HFFc6 (cell line): Measurements from ENCODE around the gene AGBL3. TPM values are rescaled to one million over a fixed set of nuclear protein-coding genes. Genes with fewer than 3 reads are reported as not detected.

Experiments used
- DNase-seq: peaks from one replicate; pipeline ENCODE4 v3.0.0-alpha.2; 2018
- H3K27ac Mint-ChIP-seq: 2 replicates; pipeline ENCODE4 v1.8.0; 2020; ENCODE audit warnings: mild to moderate bottlenecking, mixed read lengths
- H3K27me3 Mint-ChIP-seq: 2 replicates; pipeline ENCODE4 v1.8.0; 2021; ENCODE audit warnings: mild to moderate bottlenecking, moderate library complexity, mixed read lengths; ENCODE audit not compliant: insufficient read depth
- H3K36me3 Mint-ChIP-seq: 2 replicates; pipeline ENCODE4 v1.8.0; 2021; ENCODE audit warnings: low read depth, mixed read lengths
- H3K4me1 Mint-ChIP-seq: 2 replicates; pipeline ENCODE4 v1.8.0; 2020; ENCODE audit warnings: low read depth, mixed read lengths
- H3K4me3 Mint-ChIP-seq: 2 replicates; pipeline ENCODE4 v1.8.0; 2020; ENCODE audit warnings: mild to moderate bottlenecking, moderate library complexity, mixed read lengths
- H3K9me3 Mint-ChIP-seq: 2 replicates; pipeline ENCODE4 v1.8.0; 2020; ENCODE audit warnings: mild to moderate bottlenecking, mixed read lengths
- total RNA-seq, 6 experiments: library from RNA; stranded (reverse); fragmentation: NEBNext Ultra II Directional; extraction: Animal tissue kit (Norgen Biotek cat#: 25700); gene quantifications; 2 replicates in 1 of 6; 3 replicates in 5 of 6; pipeline ENCODE4 v1.2.3, GENCODE V29; 2021
- TF ChIP-seq, protein P1 (sequence below): fragments of 200-600 bp; sonication (generic); IDR thresholded peaks from 2 replicates; pipeline ENCODE4 v1.5.0; 2021; ENCODE audit warnings: antibody characterized with exemption, mild to moderate bottlenecking

The AGBL3 gene
- total RNA-seq, 6 experiments from 2014 or later = 0.38 to 0.76 (median 0.68) TPM

DNA sequence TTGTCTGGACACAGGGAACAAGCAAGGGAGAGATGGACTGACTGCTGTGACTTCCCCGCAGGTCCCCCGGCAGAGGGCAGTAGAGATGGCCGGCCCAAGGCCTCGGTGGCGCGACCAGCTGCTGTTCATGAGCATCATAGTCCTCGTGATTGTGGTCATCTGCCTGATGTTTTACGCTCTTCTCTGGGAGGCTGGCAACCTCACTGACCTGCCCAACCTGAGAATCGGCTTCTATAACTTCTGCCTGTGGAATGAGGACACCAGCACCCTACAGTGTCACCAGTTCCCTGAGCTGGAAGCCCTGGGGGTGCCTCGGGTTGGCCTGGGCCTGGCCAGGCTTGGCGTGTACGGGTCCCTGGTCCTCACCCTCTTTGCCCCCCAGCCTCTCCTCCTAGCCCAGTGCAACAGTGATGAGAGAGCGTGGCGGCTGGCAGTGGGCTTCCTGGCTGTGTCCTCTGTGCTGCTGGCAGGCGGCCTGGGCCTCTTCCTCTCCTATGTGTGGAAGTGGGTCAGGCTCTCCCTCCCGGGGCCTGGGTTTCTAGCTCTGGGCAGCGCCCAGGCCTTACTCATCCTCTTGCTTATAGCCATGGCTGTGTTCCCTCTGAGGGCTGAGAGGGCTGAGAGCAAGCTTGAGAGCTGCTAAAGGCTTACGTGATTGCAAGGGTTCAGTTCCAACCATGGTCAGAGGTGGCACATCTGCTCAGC, 178.2 kb downstream of the AGBL3 start:
- peaks cover 58% of the 10 kb centered on the region for H3K36me3 Mint-ChIP-seq
- H3K4me1 Mint-ChIP-seq = peaks cover 42% of the 10 kb centered on the region
- no peak for DNase-seq
- H3K9me3 Mint-ChIP-seq = no peaks in the 10 kb centered on the region
- no peak overlapping the region for H3K27ac Mint-ChIP-seq
- H3K4me3 Mint-ChIP-seq = no peak overlapping the region
- TF ChIP-seq, protein P1, sequence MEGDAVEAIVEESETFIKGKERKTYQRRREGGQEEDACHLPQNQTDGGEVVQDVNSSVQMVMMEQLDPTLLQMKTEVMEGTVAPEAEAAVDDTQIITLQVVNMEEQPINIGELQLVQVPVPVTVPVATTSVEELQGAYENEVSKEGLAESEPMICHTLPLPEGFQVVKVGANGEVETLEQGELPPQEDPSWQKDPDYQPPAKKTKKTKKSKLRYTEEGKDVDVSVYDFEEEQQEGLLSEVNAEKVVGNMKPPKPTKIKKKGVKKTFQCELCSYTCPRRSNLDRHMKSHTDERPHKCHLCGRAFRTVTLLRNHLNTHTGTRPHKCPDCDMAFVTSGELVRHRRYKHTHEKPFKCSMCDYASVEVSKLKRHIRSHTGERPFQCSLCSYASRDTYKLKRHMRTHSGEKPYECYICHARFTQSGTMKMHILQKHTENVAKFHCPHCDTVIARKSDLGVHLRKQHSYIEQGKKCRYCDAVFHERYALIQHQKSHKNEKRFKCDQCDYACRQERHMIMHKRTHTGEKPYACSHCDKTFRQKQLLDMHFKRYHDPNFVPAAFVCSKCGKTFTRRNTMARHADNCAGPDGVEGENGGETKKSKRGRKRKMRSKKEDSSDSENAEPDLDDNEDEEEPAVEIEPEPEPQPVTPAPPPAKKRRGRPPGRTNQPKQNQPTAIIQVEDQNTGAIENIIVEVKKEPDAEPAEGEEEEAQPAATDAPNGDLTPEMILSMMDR = no peak
- H3K27me3 Mint-ChIP-seq = peaks cover 3% of the 10 kb centered on the region; the same call in 1 of the 2 replicates

DNA sequence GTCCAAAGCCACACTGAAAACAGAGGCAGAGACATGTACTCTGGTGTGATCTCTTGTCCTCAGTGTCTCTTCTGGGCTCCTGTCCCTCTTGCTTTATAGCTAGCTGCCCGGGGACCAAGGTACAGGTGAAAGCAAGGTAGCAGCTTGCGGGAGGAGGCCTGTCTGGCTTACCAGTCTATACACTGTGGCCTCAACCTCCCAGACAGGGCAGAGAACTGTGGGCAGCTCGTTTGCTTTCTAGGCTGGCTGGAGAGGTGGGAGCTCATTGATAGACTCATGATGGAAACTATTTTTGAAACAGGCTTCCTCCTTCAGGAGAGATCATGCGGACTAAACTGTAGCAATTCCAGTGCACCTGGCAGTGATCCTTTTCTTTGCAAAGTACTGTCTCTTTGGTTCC, 179.6 kb downstream of the AGBL3 start:
- Mint-ChIP-seq H3K4me3 (no peak overlapping the region), H3K9me3 (no peaks in the 10 kb centered on the region), H3K27me3 (peaks cover 4% of the 10 kb centered on the region; the same call in 1 of the 2 replicates), H3K27ac (no peak overlapping the region), H3K36me3 (peaks cover 62% of the 10 kb centered on the region), H3K4me1 (peaks cover 36% of the 10 kb centered on the region)
- DNase-seq = no peak
- TF ChIP-seq, protein P1 = no peak

DNA sequence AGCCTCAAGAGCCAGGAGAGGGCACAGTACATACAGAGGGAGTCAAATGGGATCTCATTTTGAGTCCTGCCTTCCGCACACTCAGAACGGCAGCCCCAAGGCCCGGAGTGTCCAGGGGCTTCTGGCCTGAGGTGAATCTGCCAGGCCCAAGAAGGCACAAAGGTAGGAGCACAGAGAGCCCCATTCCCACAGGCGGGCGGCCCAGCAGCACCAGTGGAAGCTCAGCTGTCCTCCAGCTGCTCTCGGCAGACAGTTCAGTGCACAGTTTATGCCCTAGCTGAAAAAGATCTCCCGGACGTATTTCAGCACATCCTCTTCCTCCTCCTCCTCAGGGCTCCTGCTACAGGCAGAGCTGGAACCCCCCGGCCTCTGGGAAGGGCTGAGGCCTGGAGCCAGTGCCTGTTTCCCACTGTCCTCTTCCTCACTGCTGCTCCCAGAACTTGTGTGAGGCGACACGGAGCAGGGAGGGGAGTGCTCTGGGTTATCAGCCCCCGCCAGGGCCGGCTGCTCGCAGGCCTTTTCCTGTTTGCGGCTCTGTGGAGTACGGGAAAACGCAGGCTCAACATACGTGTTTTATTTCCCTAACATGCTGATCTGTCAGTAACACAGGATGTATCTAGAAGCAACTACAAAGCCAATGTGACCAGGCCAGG, 180.2 kb downstream of the AGBL3 start:
- Mint-ChIP-seq H3K4me3 (no peak overlapping the region), H3K27ac (peak overlapping the region; percentile 16; the same call in 1 of the 2 replicates), H3K36me3 (peaks cover 62% of the 10 kb centered on the region)

DNA sequence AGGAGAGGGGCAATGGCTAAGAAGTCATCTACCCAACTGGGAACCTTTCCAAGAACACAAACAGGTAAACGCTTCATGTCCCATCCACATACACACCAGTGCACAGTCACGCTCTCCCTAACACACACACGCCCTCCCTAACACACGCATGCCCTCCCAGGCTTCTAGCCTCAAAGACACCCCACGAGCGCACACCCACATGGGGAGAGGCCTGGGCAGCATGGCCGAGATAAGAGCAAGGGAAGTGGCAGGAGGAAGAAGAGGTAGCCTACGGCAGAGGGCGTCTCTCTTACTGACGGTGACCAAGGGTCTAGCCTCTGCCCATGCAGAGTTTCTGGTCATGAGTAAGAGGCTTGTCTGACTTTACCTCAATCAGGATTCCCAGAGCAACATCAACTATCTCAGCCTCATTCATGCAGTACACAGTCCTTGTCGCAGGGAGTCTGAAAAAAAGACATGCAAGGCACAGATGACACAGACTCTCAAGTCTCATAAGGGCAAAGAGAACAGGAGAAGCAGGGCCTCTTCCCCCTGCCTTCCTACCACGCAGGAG, 181.1 kb downstream of the AGBL3 start:
- DNase-seq = no peak
- Mint-ChIP-seq H3K4me1 (peaks cover 42% of the 10 kb centered on the region), H3K4me3 (no peak overlapping the region), H3K27me3 (peaks cover 3% of the 10 kb centered on the region; the same call in 1 of the 2 replicates), H3K9me3 (no peaks in the 10 kb centered on the region), H3K27ac (no peak overlapping the region), H3K36me3 (peaks cover 56% of the 10 kb centered on the region)
- TF ChIP-seq, protein P1 = no peak

More for the DNA sequence above, 180.2 kb downstream of the AGBL3 start:
- Mint-ChIP-seq H3K4me1 (peaks cover 36% of the 10 kb centered on the region), H3K27me3 (peaks cover 4% of the 10 kb centered on the region; the same call in 1 of the 2 replicates), H3K9me3 (no peaks in the 10 kb centered on the region)
- no peak for DNase-seq
- TF ChIP-seq, protein P1 = no peak

DNA sequence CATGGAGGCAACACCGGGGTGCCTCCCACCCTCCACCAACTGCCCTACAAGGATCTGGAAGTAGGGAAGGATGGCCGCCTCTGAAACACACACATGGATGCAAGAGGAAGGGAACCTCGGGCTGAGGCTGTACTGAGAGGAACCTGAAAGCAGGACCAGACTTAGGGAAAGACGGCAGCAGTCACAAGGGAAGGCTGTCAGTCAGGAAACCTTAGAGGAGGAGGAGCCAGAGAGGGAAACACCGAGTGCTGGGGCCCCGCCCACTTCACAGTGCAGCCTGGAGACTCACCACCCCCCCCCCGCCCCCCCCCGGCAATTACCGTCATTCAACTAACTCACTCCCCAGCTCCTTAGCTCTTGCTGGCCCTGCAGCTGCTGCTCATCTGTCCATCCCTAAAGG, 181.7 kb downstream of the AGBL3 start:
- Mint-ChIP-seq H3K27me3 (peaks cover 3% of the 10 kb centered on the region; the same call in 1 of the 2 replicates), H3K4me3 (peak overlapping the region; percentile 20; the same call in 1 of the 2 replicates), H3K27ac (no peak overlapping the region; the same call in 1 of the 2 replicates), H3K9me3 (no peaks in the 10 kb centered on the region), H3K36me3 (peaks cover 54% of the 10 kb centered on the region), H3K4me1 (peaks cover 42% of the 10 kb centered on the region)
- no peak for DNase-seq
- TF ChIP-seq, protein P1 = no peak
